ENCODE data around the gene CASS4.

CASS4 gene

DNA sequence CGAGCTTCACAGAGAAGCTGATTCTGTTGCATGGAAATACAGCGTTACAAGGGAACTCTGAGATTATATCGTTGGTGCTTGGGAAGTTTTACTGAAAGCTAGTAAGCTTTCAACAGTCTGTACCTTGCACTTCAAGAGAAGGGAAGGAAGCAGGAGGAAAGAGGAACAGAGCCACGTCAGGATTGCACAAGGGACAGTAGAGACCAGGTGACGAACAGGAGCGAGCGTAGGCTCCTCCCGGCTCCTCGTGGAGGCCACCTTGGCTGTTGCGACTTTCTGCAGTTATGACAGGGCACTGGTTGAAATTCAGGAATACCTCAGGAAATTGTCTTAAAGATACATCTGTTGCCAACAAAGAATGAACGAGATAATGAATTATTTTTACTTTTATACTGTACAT, 75.2 kb downstream of the CASS4 start:
- H3K27ac ChIP-seq: no peak overlapping the region
- no peak for DNase-seq (ENCODE audit: low read depth, low spot score)

GRCh38 chr20:56488566-56488965, 76.5 kb downstream of the CASS4 start:
- no peak for DNase-seq (ENCODE audit: low read depth, low spot score)

GRCh38 chr20:56501116-56501515, 89.1 kb downstream of the CASS4 start:
- DNase-seq (ENCODE audit: low read depth, low spot score): no peak
- no peak overlapping the region for H3K27ac ChIP-seq

More at GRCh38 chr20:56488566-56488965, 76.5 kb downstream of the CASS4 start:
- H3K27ac ChIP-seq: no peak overlapping the region

GRCh38 chr20:56503916-56504315, 91.9 kb downstream of the CASS4 start:
- no peak for DNase-seq (ENCODE audit: low read depth, low spot score)
- no peak overlapping the region for H3K27ac ChIP-seq

GRCh38 chr20:56504373-56505005, 92.4 kb downstream of the CASS4 start:
- H3K27ac ChIP-seq: no peak overlapping the region
- no peak for DNase-seq (ENCODE audit: low read depth, low spot score)

DNA sequence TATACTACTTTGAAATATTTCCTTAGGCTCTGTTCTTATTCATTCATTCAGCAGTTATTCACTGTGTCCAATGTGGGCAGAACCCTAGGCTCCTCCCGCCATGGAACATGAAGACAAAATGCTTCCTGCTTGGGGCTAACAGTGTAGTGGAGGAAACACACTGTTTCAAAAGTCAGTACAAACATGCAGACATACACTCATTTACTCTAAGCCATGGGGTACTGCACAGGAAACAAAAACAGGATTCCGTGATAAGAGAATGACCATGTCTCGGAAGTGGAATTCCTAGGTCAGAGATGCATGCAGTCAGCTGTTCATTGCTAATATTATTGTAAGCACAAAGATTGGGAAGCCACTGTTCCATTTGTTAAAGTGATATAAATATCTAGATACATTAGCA, 94.0 kb downstream of the CASS4 start:
- no peak for DNase-seq (ENCODE audit: low read depth, low spot score)
- H3K27ac ChIP-seq: no peak overlapping the region
